Activated CD8-positive, alpha-beta memory T cell treated with anti-CD3 and anti-CD28 coated beads, Interleukin-2, amount 50 U/mL, for 1 hour (primary cell): ENCODE data around the gene LRRC46.
A peak's percentile ranks its signal among the peaks of the same experiment; 100 is the strongest.

Source experiments
- DNase-seq: peaks from one replicate; pipeline ENCODE4 v3.0.0-alpha.2; 2020; ENCODE audit errors: extremely low read depth

The LRRC46 gene

GRCh38 chr17:47831003-47831933, at the start of gene LRRC46, which contains the start of gene MRPL10:
Gene LRRC46, plus strand, starts transcription at chr17:47831670. Its CDS starts 320 bp downstream, at chr17:47831990.
Gene MRPL10, minus strand, starts transcription at chr17:47831541. Its CDS starts 30 bp downstream, at chr17:47831511.
- DNase-seq = peak; percentile 71

DNA sequence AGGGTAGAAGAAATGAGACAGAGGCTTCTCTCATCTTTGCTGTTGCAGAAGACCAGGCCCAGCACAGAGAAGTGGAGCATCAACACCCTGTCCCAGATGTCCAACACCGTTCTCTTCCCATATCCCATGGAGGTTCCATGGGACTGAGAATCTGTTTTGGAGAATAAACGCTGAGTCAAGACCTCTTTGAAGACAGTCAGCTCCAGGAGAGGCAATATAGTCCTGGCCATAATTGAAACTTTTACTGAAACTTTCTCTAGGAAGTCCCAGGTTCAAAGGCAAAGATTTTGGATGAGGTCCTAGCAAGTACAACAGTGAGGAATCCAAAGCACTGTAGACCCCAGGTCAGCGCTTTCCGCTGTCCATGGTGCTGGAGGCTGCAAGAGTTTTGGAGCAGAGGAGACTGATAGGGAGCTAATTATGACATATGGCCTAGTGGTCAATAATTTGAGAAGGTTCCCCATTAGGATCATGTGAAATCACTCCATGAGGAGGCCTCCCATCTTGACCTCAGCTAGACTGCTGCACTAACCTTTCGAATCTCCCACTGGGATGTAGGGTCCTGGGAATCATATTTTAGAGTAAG, 45.8 kb upstream of the LRRC46 start:
- DNase-seq = no peak

DNA sequence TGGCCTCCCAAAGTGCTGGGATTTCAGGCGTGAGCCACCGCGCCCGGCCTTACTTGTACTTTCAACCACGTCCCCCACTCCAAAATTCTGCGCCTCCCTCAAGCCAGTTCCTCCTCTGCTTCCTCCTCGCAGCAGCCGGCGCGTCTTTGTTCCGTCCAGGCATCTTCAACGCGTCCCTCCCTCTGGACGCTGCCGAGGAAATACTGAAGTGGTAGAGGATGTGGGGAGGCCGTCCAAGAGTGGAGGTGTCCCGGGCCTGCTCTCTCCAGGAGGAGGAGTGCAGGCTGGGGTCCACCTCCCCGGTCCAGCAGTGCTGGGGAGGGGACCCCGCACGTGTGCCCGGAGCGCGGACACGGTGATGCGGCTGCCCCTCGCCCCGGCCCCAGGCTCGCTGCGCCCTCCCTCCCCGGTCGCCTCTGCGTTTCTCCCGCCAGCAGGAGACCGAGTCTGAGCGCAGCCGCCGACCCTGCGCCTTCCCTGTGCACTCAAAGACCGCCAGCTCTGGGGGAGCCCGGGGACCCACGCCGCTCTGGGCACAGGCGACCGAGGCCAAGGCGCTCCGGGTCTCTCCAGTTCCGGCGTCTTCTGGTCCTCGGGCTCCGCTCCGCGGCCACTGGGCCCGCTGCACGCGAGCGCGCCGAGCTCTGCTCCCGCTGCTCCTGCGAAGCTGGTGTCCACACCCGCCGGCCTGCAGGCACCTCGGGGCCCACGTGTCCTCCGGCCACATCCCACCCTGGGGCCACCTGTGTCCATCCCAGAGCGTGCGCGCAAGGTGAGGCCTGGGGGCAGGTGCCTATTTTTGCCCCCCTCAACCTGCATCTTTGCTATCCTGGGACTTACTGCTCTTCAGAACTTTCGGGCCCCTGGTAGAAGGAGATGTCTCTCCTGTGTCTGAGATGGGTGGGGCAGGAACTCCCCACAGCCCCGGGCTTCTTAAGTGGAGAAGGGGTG, 41.6 kb upstream of the LRRC46 start:
- DNase-seq = no peak

DNA sequence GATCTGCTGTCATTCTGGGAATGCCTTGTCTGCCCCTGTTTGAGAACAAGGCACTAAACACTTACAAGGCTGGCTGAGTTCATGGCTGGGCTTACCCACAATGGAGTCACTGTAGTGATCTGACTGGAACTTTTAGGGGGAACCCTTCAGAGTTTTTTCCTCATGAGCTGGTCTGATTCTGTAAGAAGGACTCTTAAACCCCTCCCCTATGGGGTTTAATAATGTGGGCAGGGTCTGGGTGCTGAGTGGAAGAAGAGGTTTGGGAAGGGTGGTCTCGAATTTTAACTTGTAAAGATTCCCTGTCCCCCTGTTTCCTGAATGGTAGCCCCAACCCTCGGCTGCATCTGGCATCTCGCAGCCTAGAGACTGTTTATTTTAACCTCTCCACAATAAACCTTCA, 40.4 kb upstream of the LRRC46 start:
- no peak for DNase-seq

DNA sequence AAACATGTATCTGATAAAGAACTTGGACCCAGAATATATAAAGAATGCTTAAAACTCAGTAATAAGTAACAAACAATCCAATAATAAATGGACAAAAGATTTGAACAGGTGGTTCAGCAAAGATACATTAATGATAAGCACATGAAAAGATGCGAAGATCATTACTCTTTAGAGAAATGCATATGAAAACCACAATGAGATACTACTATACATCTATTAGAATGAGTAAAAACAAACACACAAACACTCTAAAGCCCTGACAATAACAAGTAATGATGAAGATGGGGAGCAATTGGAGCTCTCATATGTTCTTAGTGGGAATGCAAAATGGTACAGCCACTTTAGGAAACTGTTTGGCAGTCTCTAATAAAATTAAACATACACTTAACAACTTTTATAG, 39.0 kb upstream of the LRRC46 start:
- no peak for DNase-seq

- DNase-seq = no peak
These were observed 38.5 kb upstream of the LRRC46 start for GRCh38 chr17:47792979-47793378.

DNA sequence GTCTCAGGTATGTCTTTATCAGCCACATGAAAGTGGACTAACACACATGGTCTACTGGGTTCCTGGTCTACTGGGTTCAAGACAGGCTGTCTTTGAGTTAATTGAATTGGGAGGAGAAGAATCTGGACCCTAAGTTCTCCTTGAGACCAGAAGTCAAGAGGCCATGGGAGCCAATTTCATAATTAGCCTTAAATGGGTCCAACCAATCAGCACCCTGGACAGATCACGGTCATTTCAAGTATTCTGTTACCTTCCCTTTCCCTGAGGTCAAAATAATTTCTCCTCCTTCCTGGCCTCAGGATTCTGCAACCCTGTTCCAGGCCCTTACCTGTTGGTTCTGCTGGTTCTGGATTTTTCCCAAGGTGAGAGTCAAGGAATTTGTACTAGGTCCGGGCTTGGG, 33.7 kb upstream of the LRRC46 start:
- DNase-seq = no peak

DNA sequence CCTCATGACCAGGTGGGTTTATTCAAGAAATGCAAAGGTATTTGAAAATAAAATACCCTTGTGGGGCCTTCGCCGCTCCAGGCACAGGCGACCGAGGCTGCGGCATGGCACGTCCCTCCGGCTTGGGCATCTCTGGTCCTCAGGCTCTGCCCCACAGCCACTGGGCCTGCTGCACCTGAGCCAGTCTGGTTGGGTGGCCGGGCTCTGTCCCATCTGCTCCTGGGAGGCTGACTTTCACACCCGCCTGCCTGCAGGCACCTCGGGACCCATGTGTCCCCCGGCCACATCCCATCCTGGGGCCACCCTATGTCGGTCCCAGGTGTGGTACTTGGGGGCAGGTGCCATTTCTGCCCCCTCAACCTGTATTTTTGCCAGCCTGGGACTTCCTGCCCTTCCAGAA, 30.8 kb upstream of the LRRC46 start:
- no peak for DNase-seq

DNA sequence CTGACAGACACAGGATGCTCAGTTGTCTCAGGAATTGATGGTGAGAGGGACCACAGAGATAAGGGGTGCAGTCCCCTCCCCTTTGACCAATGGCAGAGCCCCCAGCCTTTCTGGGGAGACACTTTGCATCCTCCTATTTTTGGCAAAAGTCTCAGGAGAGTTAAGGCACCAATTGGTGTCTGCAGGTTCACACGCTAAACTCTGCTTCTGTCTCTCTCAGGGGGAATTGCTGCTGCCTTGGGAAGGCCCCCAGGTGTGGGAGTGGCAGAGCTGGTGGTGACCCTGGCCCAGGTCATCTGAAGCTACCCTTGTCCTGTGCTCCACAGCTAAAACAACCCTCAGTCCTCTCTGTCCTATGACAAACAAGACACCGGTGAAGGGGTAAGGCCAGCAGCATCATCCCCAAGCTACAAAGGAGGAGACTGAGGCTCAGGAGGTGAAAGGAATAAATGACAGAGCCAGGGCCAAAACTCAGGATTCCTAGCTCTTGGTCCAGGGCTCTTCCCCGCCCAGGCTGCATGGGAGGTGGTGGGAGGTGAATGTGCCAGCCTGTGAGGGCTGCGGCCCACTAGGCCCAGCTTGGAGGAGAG, 30.2 kb upstream of the LRRC46 start:
- no peak for DNase-seq

DNA sequence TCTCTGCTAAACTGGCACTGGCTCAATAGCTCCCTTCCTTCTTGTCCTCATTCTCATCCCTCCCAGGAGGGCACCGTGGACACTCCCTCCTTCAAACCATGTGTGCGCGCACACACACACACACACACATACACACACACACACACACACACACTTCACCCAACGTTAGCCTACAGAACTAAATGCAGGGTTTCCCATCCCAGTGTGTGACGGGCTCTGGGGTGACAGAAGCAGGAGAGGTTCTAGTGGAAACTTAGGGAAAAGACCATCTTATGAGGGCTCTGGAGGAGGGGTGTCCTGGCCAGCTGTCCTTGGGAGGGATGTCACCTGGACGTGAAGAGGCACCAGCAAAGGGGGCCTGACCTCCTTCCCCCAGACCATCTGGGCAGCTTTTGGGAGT, 29.6 kb upstream of the LRRC46 start:
- DNase-seq = no peak

DNA sequence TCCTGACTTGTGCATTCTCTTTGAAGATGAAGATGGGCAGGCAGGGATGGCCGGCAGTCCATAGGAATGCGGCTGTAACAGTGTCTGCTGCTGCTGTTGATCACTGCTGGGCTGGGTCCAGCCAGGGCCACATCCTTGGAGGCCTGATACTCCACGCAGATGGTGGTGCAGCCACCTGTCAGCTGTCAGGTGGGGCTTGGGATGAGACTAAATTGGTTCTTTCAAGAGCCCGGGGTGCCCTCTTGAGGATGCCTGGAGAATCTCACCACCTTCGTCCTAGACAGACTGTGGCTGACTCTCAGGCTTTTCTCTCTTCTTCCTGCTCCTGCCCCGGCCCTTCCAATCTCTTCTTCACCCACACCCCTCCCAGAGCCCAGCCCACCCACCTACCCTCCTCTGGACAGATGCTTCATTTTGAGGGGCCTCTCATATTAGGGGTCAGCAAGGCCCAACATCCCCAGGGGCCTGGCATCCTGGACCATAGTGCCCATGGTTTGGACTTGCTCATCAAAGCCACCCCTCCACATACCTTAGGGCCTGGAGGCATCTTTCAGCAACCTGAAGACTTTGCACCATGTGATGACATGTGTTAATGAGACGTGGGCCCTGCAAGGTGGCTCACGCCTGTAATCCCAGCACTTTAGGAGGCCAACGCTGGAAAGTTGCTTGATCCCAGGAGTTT, 29.0 kb upstream of the LRRC46 start:
- no peak for DNase-seq

DNA sequence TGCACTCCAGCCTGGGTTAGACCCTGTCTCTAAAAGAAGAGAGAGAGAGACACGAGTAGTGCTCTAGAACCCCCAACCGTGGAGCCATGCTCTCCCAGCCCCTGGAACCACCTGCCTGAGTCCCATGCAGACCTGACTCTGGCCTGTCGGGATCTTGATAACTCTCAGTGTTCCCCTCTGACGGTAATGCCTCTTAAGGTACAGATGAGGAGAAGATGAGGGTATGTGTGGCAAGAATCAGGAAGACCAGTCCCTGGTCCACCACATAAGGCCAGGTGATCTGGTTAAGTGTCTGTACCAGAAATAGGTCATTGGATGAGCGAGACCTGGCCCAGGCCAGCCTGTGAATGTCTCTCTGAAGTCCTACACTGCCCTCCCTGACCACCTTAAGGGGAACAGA, 28.3 kb upstream of the LRRC46 start:
- no peak for DNase-seq

DNA sequence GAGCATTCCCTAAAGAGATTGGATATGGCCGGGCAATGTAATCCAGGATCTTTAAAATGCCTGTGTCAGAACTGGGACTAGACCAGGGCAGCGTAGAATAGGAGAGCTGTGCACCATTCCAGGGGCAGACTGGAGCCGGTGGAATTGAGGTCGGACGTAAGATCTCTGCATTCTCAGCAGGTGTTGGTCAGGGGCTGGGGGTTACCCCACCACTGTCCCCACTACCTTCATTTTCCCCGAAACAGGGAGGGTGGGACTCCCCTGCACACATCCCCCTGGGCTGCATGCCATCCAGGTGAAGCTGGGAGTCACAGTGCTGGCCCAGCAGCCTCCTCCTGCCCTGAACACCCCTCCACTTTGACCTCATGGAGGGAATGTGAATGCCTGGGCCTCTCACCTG, 27.7 kb upstream of the LRRC46 start:
- DNase-seq = no peak

DNA sequence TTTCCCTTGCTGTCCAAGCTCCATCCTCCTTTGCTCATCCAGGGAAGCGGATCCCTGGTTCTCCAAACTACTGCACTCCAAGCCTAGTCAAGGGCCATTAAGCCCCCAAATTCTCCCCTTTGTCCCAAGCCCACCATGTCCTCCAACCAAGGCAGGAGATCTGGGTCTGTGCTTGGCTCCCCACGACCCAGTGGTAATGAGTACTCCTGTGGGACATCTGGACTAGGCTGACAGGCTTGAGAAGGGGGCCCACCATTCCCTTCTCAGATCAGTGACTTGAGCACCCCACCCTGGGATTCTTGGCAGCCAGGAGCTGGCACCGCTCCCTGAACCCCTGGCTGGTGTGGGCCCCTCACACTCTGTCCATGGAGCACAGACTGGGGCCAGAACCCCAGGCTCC, 27.0 kb upstream of the LRRC46 start:
- no peak for DNase-seq

- DNase-seq = no peak
These were observed 25.2 kb upstream of the LRRC46 start for GRCh38 chr17:47806026-47806912.

DNA sequence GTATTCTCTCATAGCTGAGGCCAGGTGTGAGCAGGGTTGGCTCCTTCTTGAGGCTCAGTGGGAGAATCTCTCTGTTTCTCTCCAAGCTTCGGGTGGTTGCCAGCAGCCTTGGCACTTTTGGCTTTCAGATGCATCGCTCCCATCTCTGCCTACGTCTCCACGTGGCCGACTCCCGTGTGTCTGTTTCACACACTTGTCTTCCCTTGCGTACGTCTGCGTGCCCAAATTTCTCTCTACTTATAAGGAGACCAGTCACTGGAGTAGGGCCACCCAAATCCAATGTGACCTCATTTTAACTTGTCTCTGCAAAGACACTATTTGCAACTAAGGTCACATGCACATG, 24.6 kb upstream of the LRRC46 start:
- no peak for DNase-seq

DNA sequence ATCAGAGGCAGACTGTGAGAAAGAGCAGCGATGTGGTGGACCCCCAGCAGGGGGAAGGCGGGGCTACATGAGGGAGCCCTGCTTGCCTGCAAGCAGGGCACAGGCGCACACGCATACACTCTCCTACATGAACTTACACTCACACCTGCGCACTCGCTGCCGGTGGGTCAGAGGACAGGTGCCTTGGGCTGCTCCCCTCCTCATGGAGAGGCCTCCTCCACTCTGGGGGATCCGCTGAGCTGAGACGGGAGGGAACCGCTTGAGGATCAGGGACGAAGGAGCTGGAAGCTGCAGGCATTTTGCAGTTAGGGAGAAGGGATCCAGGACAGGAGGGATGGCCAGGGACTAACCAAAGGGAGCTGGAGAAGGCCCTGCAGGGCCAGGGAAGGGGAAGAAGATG, 24.0 kb upstream of the LRRC46 start:
- no peak for DNase-seq

DNA sequence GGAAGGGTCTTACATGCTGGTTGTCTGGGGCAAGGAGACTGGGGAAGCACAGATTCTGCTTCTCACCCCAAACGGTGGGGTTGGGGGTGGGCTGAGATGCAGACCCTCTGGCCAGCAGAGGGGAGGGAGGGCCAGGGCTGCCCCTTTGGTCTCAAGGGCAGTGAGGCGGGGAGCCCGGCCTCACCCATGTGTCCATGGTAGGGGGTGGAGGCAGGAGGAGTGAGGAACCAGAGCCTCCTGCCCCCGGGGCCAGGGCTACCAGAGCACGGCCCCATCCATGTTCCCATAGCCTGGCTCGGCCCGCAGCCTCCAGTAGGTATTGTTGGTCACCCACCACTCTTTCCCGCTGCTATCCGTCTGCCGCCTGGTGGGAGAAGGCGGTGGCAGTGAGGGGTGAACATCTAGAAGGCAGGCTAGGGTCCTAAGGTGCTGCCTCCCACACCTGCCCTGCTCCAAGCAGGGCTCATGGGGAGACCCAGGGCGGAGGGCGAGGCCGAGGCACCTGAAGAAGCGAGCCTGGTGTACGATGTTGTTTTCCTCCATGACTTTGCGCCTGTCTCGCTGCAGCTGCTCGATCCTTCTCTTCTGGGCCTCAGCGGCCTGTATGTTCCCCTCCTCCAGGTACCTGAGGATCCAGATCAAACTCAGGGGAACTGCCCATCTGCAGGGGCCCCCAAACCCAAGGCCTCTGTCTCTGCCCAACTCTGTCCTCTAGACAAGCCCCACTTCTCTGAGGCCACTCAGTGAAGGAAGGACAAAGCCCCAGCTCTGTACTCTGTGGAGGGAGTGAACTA, 23.2 kb upstream of the LRRC46 start:
- no peak for DNase-seq

- DNase-seq = no peak
These were observed 22.5 kb upstream of the LRRC46 start for GRCh38 chr17:47808830-47809480.
